ENCODE data around the gene TCAF1.

Gene TCAF1

DNA sequence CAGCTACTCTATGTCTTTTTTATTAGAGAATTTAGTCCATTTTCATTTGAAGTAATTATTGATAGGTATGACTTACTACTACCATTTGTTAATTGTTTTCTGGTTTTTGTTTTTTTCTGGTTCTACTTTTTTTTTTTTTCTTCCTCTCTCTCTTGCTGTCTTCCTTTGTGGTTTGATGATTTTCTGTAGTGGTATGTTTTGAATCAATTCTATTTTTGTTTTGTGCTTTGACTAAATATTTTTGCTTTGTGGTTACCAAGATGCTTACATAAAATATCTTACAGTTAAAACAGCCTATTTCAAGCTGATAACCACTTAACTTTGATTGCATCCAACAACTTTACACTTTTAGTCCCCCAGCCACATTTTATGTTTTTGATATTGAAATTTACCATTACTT is 29.8 kb upstream of the TCAF1 start:
- no peak for FAIRE-seq
- TF ChIP-seq TAF1 (IDR thresholded peaks at IDR 0.05; ENCODE audit: low read depth, low read length) (no peak), POU2F2 (IDR thresholded peaks at IDR 0.05; ENCODE audit: low read depth, low read length) (no peak), PAX5 (IDR thresholded peaks at IDR 0.05; ENCODE audit: insufficient read depth, low read length, severe bottlenecking) (no peak), SPI1 (IDR thresholded peaks at IDR 0.05; ENCODE audit: low read depth, low read length) (no peak), POLR2A (IDR thresholded peaks at IDR 0.05; ENCODE audit: low read depth, low read length) (no peak), POLR2AphosphoS5 (IDR thresholded peaks at IDR 0.05; ENCODE audit: low read depth, low read length) (no peak)

DNA sequence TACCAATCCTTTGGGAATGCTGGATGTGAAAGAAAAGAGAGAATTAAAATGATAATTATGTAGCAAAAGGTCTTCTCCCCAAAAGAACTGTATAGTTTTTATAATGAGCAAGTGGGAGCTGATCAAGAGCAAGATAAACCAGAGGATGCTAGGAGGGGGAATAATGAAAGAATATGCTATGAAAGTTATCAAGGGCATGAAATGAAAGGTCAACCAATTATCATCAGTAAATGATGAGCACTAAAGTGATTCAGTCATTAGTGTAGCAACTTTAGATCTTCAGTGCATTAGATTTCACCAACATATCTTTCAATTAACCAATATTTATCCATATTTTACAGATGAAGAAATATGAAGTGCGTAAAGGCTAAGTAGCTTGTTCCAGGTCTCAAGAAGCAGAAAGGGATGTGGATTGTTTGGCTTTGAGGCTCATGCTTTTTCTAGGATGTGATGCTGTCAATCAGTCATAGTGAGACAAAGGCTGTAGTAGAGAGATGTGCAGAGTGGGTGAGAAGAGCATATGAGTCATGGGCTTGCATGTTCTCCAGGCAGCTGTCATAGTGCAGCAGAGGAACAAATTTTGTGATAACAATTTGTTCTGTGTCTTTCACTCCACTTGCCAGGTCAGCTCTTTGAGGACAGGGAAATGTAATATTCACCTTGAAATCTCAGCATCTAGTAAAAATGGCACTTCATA is 27.4 kb upstream of the TCAF1 start:
- TF ChIP-seq SPI1 (IDR thresholded peaks at IDR 0.05; ENCODE audit: low read depth, low read length) = no peak
- DNase-seq (ENCODE audit: insufficient read length, low spot score) (no peak), FAIRE-seq (no peak)

More for the DNA sequence above, 29.8 kb upstream of the TCAF1 start:
- DNase-seq (ENCODE audit: insufficient read length, low spot score) = no peak

DNA sequence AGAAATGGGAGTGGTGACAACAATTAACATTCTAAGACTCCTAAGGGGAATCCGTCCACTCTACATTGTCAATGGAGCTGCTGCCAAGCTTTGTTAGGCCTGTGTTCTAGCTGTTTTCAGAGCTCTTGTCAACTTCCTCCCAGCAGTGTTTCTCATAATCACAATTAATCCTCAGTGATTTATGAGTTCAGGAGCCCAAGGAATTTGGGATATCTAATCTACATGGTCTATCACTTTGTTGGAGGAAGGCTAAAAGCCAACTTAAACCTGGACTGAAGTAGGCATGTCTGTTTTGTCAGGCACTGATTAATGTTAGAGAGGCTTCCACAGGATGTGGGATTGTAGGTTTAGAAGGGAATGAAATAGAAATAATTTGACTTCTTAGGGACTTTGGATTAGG is 22.9 kb upstream of the TCAF1 start:
- TF ChIP-seq TAF1 (IDR thresholded peaks at IDR 0.05; ENCODE audit: low read depth, low read length) (no peak), PAX5 (IDR thresholded peaks at IDR 0.05; ENCODE audit: insufficient read depth, low read length, severe bottlenecking) (no peak), POLR2AphosphoS5 (IDR thresholded peaks at IDR 0.05; ENCODE audit: low read depth, low read length) (no peak), SPI1 (IDR thresholded peaks at IDR 0.05; ENCODE audit: low read depth, low read length) (no peak), POU2F2 (IDR thresholded peaks at IDR 0.05; ENCODE audit: low read depth, low read length) (no peak), POLR2A (IDR thresholded peaks at IDR 0.05; ENCODE audit: low read depth, low read length) (no peak)
- FAIRE-seq = no peak
- DNase-seq (ENCODE audit: insufficient read length, low spot score) = no peak

DNA sequence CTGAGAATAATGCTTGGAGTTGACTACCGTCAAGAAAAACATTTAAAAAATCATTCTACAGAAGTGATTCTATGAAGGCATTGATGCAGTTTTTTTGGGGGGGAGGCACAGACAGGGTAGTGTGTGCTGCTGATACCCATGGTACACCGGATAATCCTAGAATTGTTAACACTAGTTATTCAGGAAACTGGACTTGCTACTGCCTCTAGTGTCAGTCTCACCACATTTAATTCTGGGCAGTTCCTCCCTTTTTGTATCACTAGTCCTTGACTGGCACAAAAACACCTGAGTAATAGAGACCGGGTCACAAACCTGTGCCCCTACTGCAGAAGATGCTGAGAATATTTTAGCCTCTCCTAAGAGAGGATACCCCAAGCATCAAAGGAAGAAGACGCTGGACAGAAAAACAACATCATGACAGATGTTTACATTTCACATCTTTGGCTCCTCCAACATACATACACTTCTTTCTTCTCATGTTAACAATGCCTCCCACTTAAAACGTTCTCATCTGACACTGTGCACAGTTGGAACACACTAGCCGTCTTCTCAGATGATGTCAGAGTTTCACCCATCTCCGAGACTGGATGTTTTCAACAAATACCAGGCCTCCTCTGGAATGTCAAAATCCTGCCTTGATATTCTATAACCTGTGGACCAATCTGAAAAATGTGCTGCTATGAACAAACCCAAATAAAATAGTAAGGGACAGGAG is 13.1 kb upstream of the TCAF1 start:
- no peak for FAIRE-seq
- no peak for DNase-seq (ENCODE audit: insufficient read length, low spot score)
- TF ChIP-seq PAX5 (IDR thresholded peaks at IDR 0.05; ENCODE audit: insufficient read depth, low read length, severe bottlenecking) (no peak), POU2F2 (IDR thresholded peaks at IDR 0.05; ENCODE audit: low read depth, low read length) (no peak), POLR2AphosphoS5 (IDR thresholded peaks at IDR 0.05; ENCODE audit: low read depth, low read length) (no peak), TAF1 (IDR thresholded peaks at IDR 0.05; ENCODE audit: low read depth, low read length) (no peak), POLR2A (IDR thresholded peaks at IDR 0.05; ENCODE audit: low read depth, low read length) (no peak), SPI1 (IDR thresholded peaks at IDR 0.05; ENCODE audit: low read depth, low read length) (no peak)

- FAIRE-seq = no peak
- no peak for TF ChIP-seq SPI1 (IDR thresholded peaks at IDR 0.05; ENCODE audit: low read depth, low read length)
- no peak for TF ChIP-seq POU2F2 (IDR thresholded peaks at IDR 0.05; ENCODE audit: low read depth, low read length)
- no peak for TF ChIP-seq POLR2A (IDR thresholded peaks at IDR 0.05; ENCODE audit: low read depth, low read length)
- TF ChIP-seq PAX5 (IDR thresholded peaks at IDR 0.05; ENCODE audit: insufficient read depth, low read length, severe bottlenecking) = no peak
- DNase-seq (ENCODE audit: insufficient read length, low spot score) = no peak
Observed at GRCh38 chr7:143913945-143914615, 12.1 kb upstream of the TCAF1 start.

GRCh38 chr7:143910473-143911248 is 8.7 kb upstream of the TCAF1 start:
- DNase-seq (ENCODE audit: insufficient read length, low spot score) (no peak), FAIRE-seq (no peak)
- TF ChIP-seq POU2F2 (IDR thresholded peaks at IDR 0.05; ENCODE audit: low read depth, low read length) = no peak
- TF ChIP-seq SPI1 (IDR thresholded peaks at IDR 0.05; ENCODE audit: low read depth, low read length) = no peak
- TF ChIP-seq POLR2AphosphoS5 (IDR thresholded peaks at IDR 0.05; ENCODE audit: low read depth, low read length) = no peak
- TF ChIP-seq TAF1 (IDR thresholded peaks at IDR 0.05; ENCODE audit: low read depth, low read length) = no peak
- no peak for TF ChIP-seq POLR2A (IDR thresholded peaks at IDR 0.05; ENCODE audit: low read depth, low read length)
- no peak for TF ChIP-seq PAX5 (IDR thresholded peaks at IDR 0.05; ENCODE audit: insufficient read depth, low read length, severe bottlenecking)

DNA sequence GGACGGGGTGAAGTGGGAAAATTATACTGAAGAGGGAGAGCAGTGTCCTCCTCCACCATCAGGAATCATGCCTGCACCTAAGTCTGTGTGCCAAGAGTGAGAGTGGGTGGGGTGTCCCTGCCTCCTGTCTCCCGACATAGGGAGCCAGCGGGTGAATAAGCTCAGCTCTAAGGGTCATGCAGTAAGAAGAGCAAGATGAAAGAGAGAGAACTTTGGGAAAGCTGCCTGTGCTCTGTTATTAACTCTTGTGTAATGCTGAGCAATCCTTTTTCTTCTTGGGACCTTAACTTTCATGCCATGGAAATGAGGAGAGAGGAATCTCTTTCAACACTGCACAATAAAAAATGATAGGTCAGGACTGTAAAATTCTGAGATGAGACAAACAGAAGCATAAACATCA is 7.9 kb upstream of the TCAF1 start:
- TF ChIP-seq TAF1 (IDR thresholded peaks at IDR 0.05; ENCODE audit: low read depth, low read length) (no peak), SPI1 (IDR thresholded peaks at IDR 0.05; ENCODE audit: low read depth, low read length) (no peak), POLR2AphosphoS5 (IDR thresholded peaks at IDR 0.05; ENCODE audit: low read depth, low read length) (no peak), POU2F2 (IDR thresholded peaks at IDR 0.05; ENCODE audit: low read depth, low read length) (no peak), POLR2A (IDR thresholded peaks at IDR 0.05; ENCODE audit: low read depth, low read length) (no peak), PAX5 (IDR thresholded peaks at IDR 0.05; ENCODE audit: insufficient read depth, low read length, severe bottlenecking) (no peak)
- DNase-seq (ENCODE audit: insufficient read length, low spot score) (no peak), FAIRE-seq (no peak)

- FAIRE-seq (no peak), DNase-seq (ENCODE audit: insufficient read length, low spot score) (no peak)
- no peak for TF ChIP-seq PAX5 (IDR thresholded peaks at IDR 0.05; ENCODE audit: insufficient read depth, low read length, severe bottlenecking)
- no peak for TF ChIP-seq POLR2AphosphoS5 (IDR thresholded peaks at IDR 0.05; ENCODE audit: low read depth, low read length)
- no peak for TF ChIP-seq POU2F2 (IDR thresholded peaks at IDR 0.05; ENCODE audit: low read depth, low read length)
- TF ChIP-seq TAF1 (IDR thresholded peaks at IDR 0.05; ENCODE audit: low read depth, low read length) = no peak
- no peak for TF ChIP-seq POLR2A (IDR thresholded peaks at IDR 0.05; ENCODE audit: low read depth, low read length)
- TF ChIP-seq SPI1 (IDR thresholded peaks at IDR 0.05; ENCODE audit: low read depth, low read length) = no peak
Observed at GRCh38 chr7:143908120-143908519, 6.1 kb upstream of the TCAF1 start.

GRCh38 chr7:143906895-143907294 is 4.9 kb upstream of the TCAF1 start:
- TF ChIP-seq TAF1 (IDR thresholded peaks at IDR 0.05; ENCODE audit: low read depth, low read length) = no peak
- no peak for TF ChIP-seq POLR2A (IDR thresholded peaks at IDR 0.05; ENCODE audit: low read depth, low read length)
- no peak for TF ChIP-seq POLR2AphosphoS5 (IDR thresholded peaks at IDR 0.05; ENCODE audit: low read depth, low read length)
- TF ChIP-seq SPI1 (IDR thresholded peaks at IDR 0.05; ENCODE audit: low read depth, low read length) = no peak
- no peak for TF ChIP-seq PAX5 (IDR thresholded peaks at IDR 0.05; ENCODE audit: insufficient read depth, low read length, severe bottlenecking)
- TF ChIP-seq POU2F2 (IDR thresholded peaks at IDR 0.05; ENCODE audit: low read depth, low read length) = no peak
- DNase-seq (ENCODE audit: insufficient read length, low spot score) (no peak), FAIRE-seq (no peak)
